HG02763 (cell line): ENCODE data around the gene SARDH.

ENCODE experiments used
- ATAC-seq: cut with Tn5 transposase; IDR thresholded peaks from one replicate; pipeline ENCODE4 v1.9.1; 2021; ENCODE audit warnings: mild to moderate bottlenecking, moderate library complexity; ENCODE audit not compliant: unreplicated experiment

The SARDH gene

GRCh38 chr9:133716564-133717112 lies 21.5 kb downstream of the SARDH start:
- no peak for ATAC-seq

- no peak for ATAC-seq
These were observed 22.1 kb downstream of the SARDH start for GRCh38 chr9:133715866-133716563.

- no peak for ATAC-seq
These were observed 22.8 kb downstream of the SARDH start for GRCh38 chr9:133715295-133715865.

- no peak for ATAC-seq
These were observed 23.4 kb downstream of the SARDH start for GRCh38 chr9:133714606-133715294.

- no peak for ATAC-seq
These were observed 24.1 kb downstream of the SARDH start for GRCh38 chr9:133713960-133714495.

GRCh38 chr9:133713150-133713959 lies 24.8 kb downstream of the SARDH start:
- no peak for ATAC-seq

- ATAC-seq = no peak
These were observed 25.7 kb downstream of the SARDH start for GRCh38 chr9:133712221-133713100.

- ATAC-seq = no peak
These were observed 26.5 kb downstream of the SARDH start for GRCh38 chr9:133711428-133712220.

GRCh38 chr9:133710661-133711427 lies 27.3 kb downstream of the SARDH start:
- ATAC-seq = no peak

- no peak for ATAC-seq
These were observed 28.2 kb downstream of the SARDH start for GRCh38 chr9:133709691-133710571.

- no peak for ATAC-seq
These were observed 29.0 kb downstream of the SARDH start for GRCh38 chr9:133709015-133709611.

GRCh38 chr9:133708246-133709014 lies 29.7 kb downstream of the SARDH start:
- ATAC-seq = no peak

- ATAC-seq = no peak
These were observed 30.3 kb downstream of the SARDH start for GRCh38 chr9:133707763-133708245.

GRCh38 chr9:133707065-133707762 lies 30.9 kb downstream of the SARDH start:
- ATAC-seq = no peak

GRCh38 chr9:133706307-133707050 lies 31.7 kb downstream of the SARDH start:
- no peak for ATAC-seq
